Jurkat, Clone E6-1 (cell line): ENCODE measurements around the gene ZNF512B.
A peak's percentile ranks its signal among the peaks of the same experiment; 100 is the strongest.

Source experiments
- DNase-seq: peaks from one replicate; pipeline ENCODE4 v3.0.0-alpha.2; 2011; ENCODE audit warnings: low read depth, low spot score
- H3K4me3 ChIP-seq: 2 replicates; pipeline ENCODE4 v1.5.1; 2011; ENCODE audit warnings: mild to moderate bottlenecking, low read length, control low read depth, moderate library complexity

The ZNF512B gene

GRCh38 chr20:63953764-63954429 lies 15.8 kb downstream of the ZNF512B start:
- H3K4me3 ChIP-seq, result no peak overlapping the region
- DNase-seq, result no peak

GRCh38 chr20:63952769-63953168 lies 17.0 kb downstream of the ZNF512B start:
- DNase-seq, result no peak
- H3K4me3 ChIP-seq, result no peak overlapping the region

GRCh38 chr20:63952210-63952535 lies 17.6 kb downstream of the ZNF512B start:
- no peak for DNase-seq
- H3K4me3 ChIP-seq, result no peak overlapping the region

GRCh38 chr20:63951398-63952209 lies 18.1 kb downstream of the ZNF512B start:
- DNase-seq, result no peak
- no peak overlapping the region for H3K4me3 ChIP-seq

- no peak for DNase-seq
- H3K4me3 ChIP-seq, result no peak overlapping the region
Observed at GRCh38 chr20:63950701-63951397, 18.9 kb downstream of the ZNF512B start.

GRCh38 chr20:63947638-63948456 lies 21.9 kb downstream of the ZNF512B start:
- no peak overlapping the region for H3K4me3 ChIP-seq
- DNase-seq, result no peak

- DNase-seq, result no peak
Observed at GRCh38 chr20:63946986-63947637, 22.6 kb downstream of the ZNF512B start.

GRCh38 chr20:63945921-63946920 lies 23.5 kb downstream of the ZNF512B start:
- DNase-seq, result no peak
- H3K4me3 ChIP-seq, result no peak overlapping the region

More at GRCh38 chr20:63946986-63947637, 22.6 kb downstream of the ZNF512B start:
- H3K4me3 ChIP-seq, result no peak overlapping the region

- no peak for DNase-seq
- no peak overlapping the region for H3K4me3 ChIP-seq
Observed at GRCh38 chr20:63945031-63945658, 24.6 kb downstream of the ZNF512B start.

- no peak for DNase-seq
- H3K4me3 ChIP-seq, result no peak overlapping the region
Observed at GRCh38 chr20:63944078-63944941, 25.4 kb downstream of the ZNF512B start.

GRCh38 chr20:63943808-63944077 lies 26.0 kb downstream of the ZNF512B start:
- DNase-seq, result no peak
- no peak overlapping the region for H3K4me3 ChIP-seq

- no peak for DNase-seq
- H3K4me3 ChIP-seq, result no peak overlapping the region
Observed at GRCh38 chr20:63942969-63943807, 26.5 kb downstream of the ZNF512B start.

- no peak overlapping the region for H3K4me3 ChIP-seq
- DNase-seq, result peak; percentile 56
Observed at GRCh38 chr20:63942250-63942951, 27.3 kb downstream of the ZNF512B start.

- peak; percentile 94 for DNase-seq
Observed at GRCh38 chr20:63941282-63942081, 28.2 kb downstream of the ZNF512B start.

More at GRCh38 chr20:63941282-63942081, 28.2 kb downstream of the ZNF512B start:
- H3K4me3 ChIP-seq, result no peak overlapping the region
